Loucy (cell line): ENCODE results near the gene TMEM134.

Experiments used
- CTCF ChIP-seq: fragments of 200-600 bp; sonication (generic); conservative IDR thresholded peaks from 2 replicates; pipeline ENCODE4 v1.5.1; 2014; ENCODE audit warnings: mild to moderate bottlenecking, antibody characterized with exemption, low read length
- EZH2phosphoT487 ChIP-seq: fragments of 200-600 bp; IDR thresholded peaks from 2 replicates; pipeline ENCODE4 v1.6.1; 2018; ENCODE audit warnings: antibody characterized with exemption, mild to moderate bottlenecking, moderate library complexity, borderline replicate concordance

- TF ChIP-seq CTCF (no peak), EZH2phosphoT487 (no peak)
Observed at GRCh38 chr11:67423466-67423865, 45.6 kb downstream of the TMEM134 start.
